Right ventricle myocardium inferior (tissue), 1 donor: ENCODE data around the gene NDUFB4. TPM values are rescaled to one million over a fixed set of nuclear protein-coding genes. Genes with fewer than 3 reads are reported as not detected.
"Not testable (repeated sequence)": the region's sequence is repeated elsewhere in the genome, so short reads cannot be mapped to it uniquely, and the experiment has no call there.

Experiments used
- ATAC-seq: fragments of 200-7000 bp; cut with Tn5 transposase; one replicate; pipeline ENCODE4 v1.9.1; 2020; ENCODE audit warnings: mild to moderate bottlenecking, moderate library complexity
- DNase-seq: peaks from one replicate; pipeline ENCODE4 v3.0.0; 2021; ENCODE audit errors: missing footprints
- intact Hi-C: fragments of 100-400 bp; cut with DNase I; formaldehyde crosslinking; loops from one replicate; pipeline ENCODE4 v1.11.0; 2022
- total RNA-seq: library from RNA; stranded (reverse); fragmentation: NEBNext Ultra II Directional; extraction: Animal tissue kit (Norgen Biotek cat#: 25700); gene quantifications from one replicate; pipeline ENCODE4 v1.2.1, GENCODE V29; 2021
- donor health status: DM: no; HTN: yes; CAD: no; lungs with severe emphysema.

Gene NDUFB4
- total RNA-seq, 1 donor from 2014 or later, result 629 TPM

GRCh38 chr3:120567370-120568201 lies 28.6 kb upstream of the NDUFB4 start:
- peak; percentile 76 for ATAC-seq
- DNase-seq, result no peak
- intact Hi-C loops, result no loop called here

- intact Hi-C loops, result no loop called here
- DNase-seq, result no peak
- peak; percentile 22 for ATAC-seq
Observed at GRCh38 chr3:120568202-120568531, 28.0 kb upstream of the NDUFB4 start.

GRCh38 chr3:120568598-120568997 lies 27.5 kb upstream of the NDUFB4 start:
- intact Hi-C loops, result no loop called here
- ATAC-seq (no peak), DNase-seq (no peak)

GRCh38 chr3:120569222-120570057 lies 26.7 kb upstream of the NDUFB4 start:
- intact Hi-C loops, result no loop called here
- ATAC-seq, result no peak
- no peak for DNase-seq

DNA sequence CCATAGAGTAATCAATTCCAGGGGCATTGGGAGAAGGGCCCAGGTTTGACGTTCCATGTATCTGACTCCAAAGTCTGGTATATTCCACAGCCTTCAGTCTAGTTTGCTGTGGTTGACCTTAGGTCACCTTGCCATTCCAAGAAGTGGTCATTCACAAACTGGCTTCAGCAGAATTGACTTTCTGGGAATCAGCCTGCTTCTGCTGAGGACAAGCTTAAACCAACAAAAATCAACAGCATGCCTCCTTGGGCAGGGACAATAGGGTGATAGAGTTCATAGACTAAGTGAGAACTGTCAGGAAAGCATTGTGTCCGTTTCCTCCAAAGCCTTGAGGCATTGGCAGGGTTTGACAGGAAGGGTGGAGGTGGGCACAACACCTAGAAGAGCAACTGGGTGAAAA lies 24.1 kb upstream of the NDUFB4 start:
- intact Hi-C loops, result no loop called here
- no peak for ATAC-seq

GRCh38 chr3:120587332-120587975 lies 8.7 kb upstream of the NDUFB4 start:
- no peak for DNase-seq
- intact Hi-C loops, result no loop called here

More for the DNA sequence above, 24.1 kb upstream of the NDUFB4 start:
- DNase-seq, result no peak

DNA sequence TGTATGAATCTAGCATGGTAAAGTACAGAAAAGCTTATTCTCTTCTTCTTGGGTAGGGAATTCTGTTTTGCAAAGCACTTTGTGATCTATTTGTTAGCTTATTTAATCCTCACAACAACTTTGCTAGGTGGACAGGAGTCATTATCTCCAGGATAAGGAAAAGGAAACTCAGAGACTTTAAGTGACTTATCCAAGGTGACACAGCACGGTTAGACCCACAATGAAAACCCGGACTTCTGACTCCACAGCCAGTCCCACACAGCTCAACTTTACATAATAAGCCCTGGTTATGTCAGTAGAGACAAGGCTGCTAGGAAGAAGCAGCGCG lies 384 bp upstream of the NDUFB4 start:
- intact Hi-C loops, result loop anchor here (2.0 to 5.0 kb wide), 2 partner anchors 37 to 147 kb away; partner anchors contain the start of genes GTF2E1 and RABL3

More at GRCh38 chr3:120587332-120587975, 8.7 kb upstream of the NDUFB4 start:
- ATAC-seq, result no peak

GRCh38 chr3:120596853-120597223 lies 702 bp downstream of the NDUFB4 start:
- ATAC-seq (no peak), DNase-seq (no peak)
- intact Hi-C loops, result loop anchor here (2.0 to 5.0 kb wide), 2 partner anchors 38 to 145 kb away; partner anchors contain the start of genes GTF2E1 and RABL3

More for the DNA sequence above, 384 bp upstream of the NDUFB4 start:
- no peak for ATAC-seq
- DNase-seq, result no peak

DNA sequence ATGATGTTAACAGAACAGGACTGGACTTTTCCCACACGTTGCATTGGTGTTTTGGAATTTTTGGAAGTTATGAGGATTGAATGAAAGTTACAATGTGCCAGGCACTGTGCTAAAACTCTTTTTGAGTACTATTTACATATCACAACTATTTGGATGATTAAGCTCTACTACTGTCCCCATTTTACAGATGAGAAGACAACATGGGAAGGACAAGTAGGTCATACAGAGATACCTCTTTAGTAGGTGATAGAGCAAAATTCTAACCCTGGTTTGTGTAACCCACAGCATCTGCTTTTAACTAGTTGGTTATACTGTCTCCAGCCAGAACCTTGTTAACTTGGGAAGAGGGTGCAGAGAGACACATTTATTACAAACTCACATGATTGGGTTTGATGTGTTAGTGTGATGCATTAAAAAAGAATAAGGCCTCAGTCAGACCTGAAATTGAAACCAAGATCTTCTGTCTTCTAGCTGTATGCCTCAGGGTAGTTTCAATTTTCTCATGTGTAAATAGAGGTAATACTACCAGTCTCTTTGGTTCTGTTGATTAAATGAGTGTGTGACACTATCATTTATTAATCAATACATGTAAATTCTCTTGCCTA lies 1.4 kb downstream of the NDUFB4 start:
- ATAC-seq, result no peak
- no peak for DNase-seq
- intact Hi-C loops, result loop anchor here (2.0 to 5.0 kb wide), 2 partner anchors 39 to 145 kb away; partner anchors contain the start of genes GTF2E1 and RABL3

- intact Hi-C loops, result loop anchor here (5.0 kb wide), 1 partner anchor 143 kb away; the partner anchor contains the start of genes GTF2E1 and RABL3
- ATAC-seq (no peak), DNase-seq (no peak)
Observed at GRCh38 chr3:120599211-120599610, 3.1 kb downstream of the NDUFB4 start.

- intact Hi-C loops, result no loop called here
- no peak for DNase-seq
- no peak for ATAC-seq
Observed at GRCh38 chr3:120601554-120601953, 5.4 kb downstream of the NDUFB4 start.

GRCh38 chr3:120602682-120603081 lies 6.5 kb downstream of the NDUFB4 start:
- DNase-seq, result no peak
- intact Hi-C loops, result no loop called here
- ATAC-seq, result peak; percentile 9

- intact Hi-C loops, result no loop called here
- DNase-seq (no peak), ATAC-seq (peak; percentile 27)
Observed at GRCh38 chr3:120604382-120604781, 8.2 kb downstream of the NDUFB4 start.

- intact Hi-C loops, result no loop called here
- ATAC-seq (peak; percentile 43), DNase-seq (no peak)
Observed at GRCh38 chr3:120604784-120605183, 8.6 kb downstream of the NDUFB4 start.

DNA sequence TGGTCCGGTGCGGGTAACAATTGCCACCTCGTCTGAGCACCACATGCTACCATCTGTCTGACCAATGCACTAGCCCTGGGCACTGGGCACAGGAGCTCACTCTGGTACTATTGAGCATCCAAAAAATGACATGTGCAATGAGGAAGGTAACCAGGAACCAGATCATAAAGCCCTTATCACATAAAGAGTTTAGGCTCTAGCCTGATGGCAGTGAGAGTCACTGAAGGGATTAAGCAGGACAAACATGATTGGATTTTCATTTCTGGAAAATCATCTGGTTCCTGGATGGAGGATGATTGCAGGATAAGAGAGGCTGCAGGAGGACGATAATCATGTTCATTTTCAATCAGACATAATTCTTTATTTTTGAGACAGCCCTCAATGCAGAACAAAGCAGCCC lies 12.4 kb downstream of the NDUFB4 start:
- intact Hi-C loops, result no loop called here
- ATAC-seq (no peak), DNase-seq (no peak)

DNA sequence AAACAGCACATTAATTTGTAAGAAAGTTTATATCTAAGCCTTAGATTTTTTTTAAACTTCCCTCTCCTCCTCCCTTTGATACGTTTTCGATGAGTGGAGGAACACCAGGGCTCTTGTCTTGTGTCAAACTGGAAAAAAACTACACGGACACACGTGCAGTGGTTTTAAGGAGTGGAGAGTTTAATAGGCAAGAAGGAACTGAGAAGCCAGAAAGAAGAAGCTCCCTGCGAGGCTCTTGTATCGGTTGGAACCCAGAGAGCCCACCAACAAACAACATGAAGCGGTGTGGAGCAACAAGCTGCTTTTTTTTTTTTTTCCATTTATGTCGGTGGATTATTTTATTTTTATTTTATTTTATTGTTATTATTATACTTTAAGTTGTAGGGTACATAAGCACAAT lies 18.6 kb downstream of the NDUFB4 start:
- intact Hi-C loops, result no loop called here
- ATAC-seq, result no peak
- DNase-seq, result no peak

DNA sequence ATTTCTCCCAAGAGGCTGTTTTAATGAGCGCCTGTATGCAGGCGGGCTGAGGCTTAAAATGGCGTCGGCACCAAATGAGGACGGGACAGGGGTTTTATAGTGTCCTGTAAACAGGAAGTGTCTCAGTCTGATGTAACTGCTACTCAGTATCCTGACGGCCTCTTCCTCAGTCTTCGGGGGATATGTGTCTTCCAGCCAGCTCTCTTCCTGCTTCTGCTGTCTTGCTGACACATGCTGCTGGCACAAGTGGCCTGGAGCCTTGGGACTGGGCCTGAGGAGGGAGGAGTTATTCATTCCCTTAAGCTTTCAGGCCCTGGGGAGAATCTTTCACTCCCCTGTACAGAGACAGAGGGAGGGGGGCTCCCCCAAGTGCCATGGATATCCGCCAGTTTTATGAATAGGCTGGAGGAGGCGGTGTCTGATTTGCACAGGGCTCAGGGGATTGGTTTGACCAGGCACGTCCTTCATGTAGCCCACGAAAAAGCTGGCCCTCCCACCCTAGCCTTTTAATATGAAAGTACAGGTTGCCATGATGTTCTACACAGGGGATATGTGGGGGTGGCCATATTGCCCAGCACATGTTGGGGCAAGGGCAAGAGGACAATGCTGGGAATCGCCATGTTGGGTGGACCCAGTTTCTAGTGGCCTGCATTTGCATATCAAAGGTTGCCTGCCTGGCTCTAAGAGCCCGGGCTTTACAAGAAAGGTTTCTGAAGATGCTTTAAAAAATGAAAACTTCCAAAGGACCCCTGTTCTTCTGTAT lies 19.9 kb downstream of the NDUFB4 start:
- ATAC-seq, result peak; percentile 60
- DNase-seq, result no peak
- intact Hi-C loops, result no loop called here

- ATAC-seq, DNase-seq, intact Hi-C loops: not testable (repeated sequence)
Observed at GRCh38 chr3:120616745-120617144, 20.6 kb downstream of the NDUFB4 start.
